Right cardiac atrium (tissue), 5 donors: ENCODE results near the gene LRMDA. TPM values are rescaled to one million over a fixed set of nuclear protein-coding genes. Genes with fewer than 3 reads are reported as not detected.

ENCODE experiments used
- ATAC-seq, 2 donors: fragments of 200-7000 bp; cut with Tn5 transposase; one replicate each; pipeline versions ENCODE4 v1.8.0 to v1.9.1; 2020; ENCODE audit warnings: moderate library complexity in 2 of 2, mild to moderate bottlenecking in 1 of 2
- DNase-seq, 3 donors: peaks; one replicate each; pipeline ENCODE4 v3.0.0-alpha.2; 2020
- H3K27ac ChIP-seq: one replicate; pipeline ENCODE4 v1.5.1; 2013; ENCODE audit warnings: mild to moderate bottlenecking, low read length, control low read depth, moderate library complexity
- H3K27me3 ChIP-seq: one replicate; pipeline ENCODE4 v1.6.1; 2013; ENCODE audit not compliant: control insufficient read depth, insufficient read depth
- H3K4me1 ChIP-seq: one replicate; pipeline ENCODE4 v1.6.1; 2013; ENCODE audit warnings: low read length; ENCODE audit not compliant: control insufficient read depth, insufficient read depth
- H3K4me3 ChIP-seq: one replicate; pipeline ENCODE4 v1.5.1; 2013; ENCODE audit warnings: low read length, control low read depth
- H3K9me3 ChIP-seq: one replicate; pipeline ENCODE4 v1.6.1; 2013; ENCODE audit warnings: low read length; ENCODE audit not compliant: control insufficient read depth
- WGBS: extraction: QIAGEN DNeasy Blood & Tissue Kit; methylation state at CpG from one replicate; pipeline ENCODE4 v1.1.7; 2013; 5-methylcytosine and 5-hydroxymethylcytosine counted together
- intact Hi-C, 4 donors: fragments of 100-400 bp; cut with DNase I; formaldehyde crosslinking; loops; one replicate each; pipeline versions ENCODE4 v1.11.0 to v1.14.0; 2022 to 2023
- polyA plus RNA-seq: library from polyadenylated mRNA; stranded (reverse); fragments of 200-250 nt; gene quantifications from one replicate; pipeline ENCODE4 v1.2.3, GENCODE V29; 2013
- total RNA-seq, 4 donors: library from RNA; stranded (reverse); fragmentation: NEBNext Ultra II Directional; extraction: Animal tissue kit (Norgen Biotek cat#: 25700); gene quantifications; one replicate each; pipeline ENCODE4 v1.2.1, GENCODE V29; 2021
- donor health status: healthy with polysubstance abuse.
- donor health status: DM: no; HTN: yes; CAD: no.
- donor health status: DM: no; HTN: no; CAD: no.
- donor health status: DM: no; HTN: yes; CAD: no; lungs with severe emphysema.
- donor health status: DM: yes; HTN: yes; CAD: no.

LRMDA gene
- total and polyA plus RNA-seq, 5 donors = 42.7 to 97.9 (median 48.8) TPM

GRCh38 chr10:75450075-75450445 lies 18.6 kb downstream of the LRMDA start:
- H3K27me3 ChIP-seq = no peaks in the 10 kb centered on the region
- no peak overlapping the region for H3K4me3 ChIP-seq
- no peak for DNase-seq
- WGBS = 49% methylated on average over 4 of the region's 4 CpGs
- intact Hi-C loops = no loop called here
- no peaks in the 10 kb centered on the region for H3K9me3 ChIP-seq
- peaks cover 7% of the 10 kb centered on the region for H3K4me1 ChIP-seq
- ATAC-seq = no peak
- no peak overlapping the region for H3K27ac ChIP-seq

- Histone ChIP-seq H3K9me3 (no peaks in the 10 kb centered on the region), H3K27me3 (no peaks in the 10 kb centered on the region), H3K4me3 (no peak overlapping the region), H3K27ac (no peak overlapping the region), H3K4me1 (peaks cover 7% of the 10 kb centered on the region)
- 93% methylated on average over 18 of the region's 18 CpGs for WGBS
- intact Hi-C loops = no loop called here
- DNase-seq (no peak), ATAC-seq (no peak)
Observed at GRCh38 chr10:75450644-75451640, 19.5 kb downstream of the LRMDA start.

GRCh38 chr10:75451831-75452230 lies 20.4 kb downstream of the LRMDA start:
- no peak for ATAC-seq
- peaks cover 7% of the 10 kb centered on the region for H3K4me1 ChIP-seq
- WGBS = 79% methylated on average over 5 of the region's 5 CpGs
- H3K27me3 ChIP-seq = no peaks in the 10 kb centered on the region
- no peak for DNase-seq
- H3K27ac ChIP-seq = no peak overlapping the region
- H3K4me3 ChIP-seq = no peak overlapping the region
- intact Hi-C loops = no loop called here
- no peaks in the 10 kb centered on the region for H3K9me3 ChIP-seq

- no peak overlapping the region for H3K27ac ChIP-seq
- DNase-seq = no peak
- H3K4me3 ChIP-seq = no peak overlapping the region
- intact Hi-C loops = no loop called here
- H3K27me3 ChIP-seq = no peaks in the 10 kb centered on the region
- ATAC-seq = no peak
- peaks cover 7% of the 10 kb centered on the region for H3K4me1 ChIP-seq
- WGBS = 96% methylated on average over 1 of the region's 1 CpG
- H3K9me3 ChIP-seq = no peaks in the 10 kb centered on the region
Observed at GRCh38 chr10:75452997-75453396, 21.6 kb downstream of the LRMDA start.

GRCh38 chr10:75456122-75456521 lies 24.7 kb downstream of the LRMDA start:
- WGBS = 94% methylated on average over 9 of the region's 9 CpGs
- intact Hi-C loops = no loop called here
- Histone ChIP-seq H3K27me3 (no peaks in the 10 kb centered on the region), H3K9me3 (no peaks in the 10 kb centered on the region), H3K27ac (no peak overlapping the region), H3K4me3 (no peak overlapping the region), H3K4me1 (no peaks in the 10 kb centered on the region)
- DNase-seq = no peak
- no peak for ATAC-seq

- WGBS = 99% methylated on average over 1 of the region's 1 CpG
- H3K27ac ChIP-seq = no peak overlapping the region
- DNase-seq = no peak
- H3K4me3 ChIP-seq = no peak overlapping the region
- intact Hi-C loops = no loop called here
- H3K4me1 ChIP-seq = peaks cover 7% of the 10 kb centered on the region
- ATAC-seq = no peak
- no peaks in the 10 kb centered on the region for H3K27me3 ChIP-seq
- no peaks in the 10 kb centered on the region for H3K9me3 ChIP-seq
Observed at GRCh38 chr10:75460059-75460458, 28.6 kb downstream of the LRMDA start.

GRCh38 chr10:75461672-75462649 lies 30.5 kb downstream of the LRMDA start:
- DNase-seq = no peak
- H3K9me3 ChIP-seq = no peaks in the 10 kb centered on the region
- intact Hi-C loops = no loop called here
- no peak overlapping the region for H3K4me3 ChIP-seq
- WGBS = 77% methylated on average over 15 of the region's 15 CpGs
- no peak for ATAC-seq
- H3K27ac ChIP-seq = no peak overlapping the region
- peaks cover 9% of the 10 kb centered on the region for H3K4me1 ChIP-seq
- no peaks in the 10 kb centered on the region for H3K27me3 ChIP-seq

GRCh38 chr10:75462865-75463264 lies 31.4 kb downstream of the LRMDA start:
- H3K27me3 ChIP-seq = no peaks in the 10 kb centered on the region
- H3K9me3 ChIP-seq = no peaks in the 10 kb centered on the region
- no peak overlapping the region for H3K27ac ChIP-seq
- DNase-seq (no peak), ATAC-seq (no peak)
- intact Hi-C loops = no loop called here
- H3K4me1 ChIP-seq = peaks cover 9% of the 10 kb centered on the region
- H3K4me3 ChIP-seq = no peak overlapping the region
- WGBS = 88% methylated on average over 9 of the region's 9 CpGs

GRCh38 chr10:75464478-75465449 lies 33.3 kb downstream of the LRMDA start:
- Histone ChIP-seq H3K4me1 (peaks cover 16% of the 10 kb centered on the region), H3K27me3 (no peaks in the 10 kb centered on the region), H3K4me3 (no peak overlapping the region), H3K27ac (no peak overlapping the region), H3K9me3 (no peaks in the 10 kb centered on the region)
- DNase-seq (no peak), ATAC-seq (no peak)
- WGBS = 71% methylated on average over 10 of the region's 10 CpGs
- intact Hi-C loops = no loop called here

GRCh38 chr10:75465450-75465827 lies 34.0 kb downstream of the LRMDA start:
- Histone ChIP-seq H3K27me3 (no peaks in the 10 kb centered on the region), H3K27ac (no peak overlapping the region), H3K4me1 (peaks cover 16% of the 10 kb centered on the region), H3K4me3 (no peak overlapping the region), H3K9me3 (no peaks in the 10 kb centered on the region)
- DNase-seq (no peak), ATAC-seq (no peak)
- WGBS = 94% methylated on average over 6 of the region's 6 CpGs
- intact Hi-C loops = no loop called here
